ENCODE measurements around the gene CADPS.

Gene CADPS

DNA sequence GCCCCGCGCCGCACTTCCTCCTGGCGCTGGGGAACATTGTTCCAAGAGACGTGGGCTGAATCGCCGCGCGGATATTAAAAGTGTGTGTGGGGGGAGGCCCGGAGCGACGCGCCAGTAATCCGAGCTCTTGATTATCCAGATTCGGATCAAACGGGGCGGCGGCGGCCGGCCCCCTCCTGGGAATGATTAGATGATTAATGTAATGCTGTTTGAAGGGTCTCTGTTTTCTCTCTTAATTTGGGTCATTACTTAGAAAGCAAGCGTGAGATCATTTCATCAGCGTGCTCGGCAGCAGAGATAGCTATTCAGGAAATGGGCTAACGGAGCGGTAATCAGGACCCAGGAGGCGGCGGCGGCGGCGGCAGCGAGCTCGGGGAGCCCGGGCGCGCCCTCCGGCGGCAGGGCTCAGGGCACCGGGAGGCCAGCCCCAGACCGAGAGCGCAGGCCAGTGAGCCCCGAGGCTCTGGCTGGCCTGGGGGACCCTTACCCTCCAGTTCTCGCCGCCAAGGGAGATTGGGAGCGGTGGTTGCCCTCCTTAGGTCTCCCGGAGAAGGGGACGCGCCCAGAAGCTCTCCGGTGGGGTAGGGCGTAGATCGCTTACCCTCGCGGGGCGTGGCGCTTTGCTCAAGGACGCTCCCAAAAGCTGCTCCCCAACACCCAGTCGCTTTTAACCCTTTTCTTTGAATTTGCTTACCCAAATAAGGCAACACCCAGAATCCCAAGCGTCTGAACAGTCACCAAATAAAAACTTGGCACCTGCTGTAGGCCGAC, 506.3 kb downstream of the CADPS start:
- FAIRE-seq = no peak

DNA sequence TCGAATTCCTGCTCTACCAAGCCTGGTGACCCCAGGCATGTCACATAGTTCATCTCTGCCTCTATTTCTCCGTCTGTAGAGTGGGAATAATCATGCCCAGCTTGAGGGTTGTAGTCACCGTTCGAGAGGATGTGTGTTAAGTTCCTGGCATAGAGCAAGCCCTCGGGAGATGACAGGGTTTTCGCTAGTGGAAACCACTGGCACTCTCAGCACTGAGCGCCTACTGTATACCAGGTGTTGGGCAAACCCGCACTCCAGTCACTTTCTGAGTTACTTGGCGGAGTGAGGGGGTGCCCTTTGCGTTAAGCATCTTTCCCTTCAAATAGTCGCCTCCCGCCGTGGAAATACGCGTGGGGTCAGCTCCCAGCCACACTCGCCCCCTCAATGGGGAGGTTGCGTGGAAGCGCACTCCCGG, 506.9 kb downstream of the CADPS start:
- FAIRE-seq = no peak

GRCh38 chr3:62367763-62368195, 507.4 kb downstream of the CADPS start:
- no peak for FAIRE-seq

- no peak for FAIRE-seq
Observed at GRCh38 chr3:62366126-62366484, 509.1 kb downstream of the CADPS start.

DNA sequence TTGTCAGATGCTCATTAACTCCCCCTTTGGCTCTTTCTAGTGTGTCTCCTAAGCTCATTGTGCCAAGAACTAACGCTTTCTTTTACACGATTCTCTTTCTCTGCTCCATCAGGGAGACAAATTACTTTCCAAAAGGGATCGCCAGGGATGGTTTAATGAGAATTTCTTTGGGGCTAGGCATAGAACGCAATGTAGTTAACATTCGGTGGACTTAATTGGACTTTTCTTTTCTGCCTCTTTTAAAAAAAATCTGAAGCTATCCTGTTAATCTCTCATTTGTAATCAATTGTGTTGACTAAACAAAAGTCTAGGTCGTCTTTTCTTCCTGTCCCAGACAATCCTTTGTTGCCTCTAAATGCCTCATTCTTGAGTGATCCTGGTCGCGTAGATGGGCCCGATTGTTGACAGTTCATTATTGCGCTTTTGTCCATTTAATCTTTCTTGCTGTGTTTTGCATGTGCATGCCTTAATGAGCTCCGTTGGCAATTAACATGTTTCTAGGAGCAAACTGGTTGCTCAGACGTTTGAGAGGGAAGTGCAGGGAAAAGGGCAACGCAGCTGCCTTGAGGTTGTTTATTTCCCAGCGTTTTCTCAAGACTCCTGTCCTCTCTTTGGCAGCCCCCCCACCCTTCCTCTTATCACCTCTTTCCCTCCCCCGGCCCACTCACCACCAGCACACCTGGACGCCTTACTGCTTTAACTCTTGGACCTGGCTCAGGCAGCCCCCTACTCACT, 509.7 kb downstream of the CADPS start:
- no peak for FAIRE-seq

DNA sequence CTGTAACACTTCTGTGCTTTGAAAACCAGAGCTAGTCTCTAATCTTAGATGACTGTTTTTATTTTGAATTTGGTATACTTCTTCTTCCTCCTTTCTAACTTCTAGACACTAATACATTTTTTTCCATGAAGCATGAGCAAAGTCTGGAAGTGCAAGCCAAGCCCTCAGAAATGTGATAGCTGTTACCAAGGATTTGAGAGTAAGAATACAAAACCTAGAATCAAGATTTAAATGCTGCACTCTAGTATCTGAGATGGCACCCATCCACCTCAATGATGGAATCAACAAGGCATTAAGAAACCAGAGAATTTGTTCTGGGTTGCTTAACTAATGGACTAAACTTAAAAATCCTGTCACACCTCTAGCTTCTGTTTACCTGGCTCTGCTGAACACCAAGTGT, 511.0 kb downstream of the CADPS start:
- no peak for FAIRE-seq

DNA sequence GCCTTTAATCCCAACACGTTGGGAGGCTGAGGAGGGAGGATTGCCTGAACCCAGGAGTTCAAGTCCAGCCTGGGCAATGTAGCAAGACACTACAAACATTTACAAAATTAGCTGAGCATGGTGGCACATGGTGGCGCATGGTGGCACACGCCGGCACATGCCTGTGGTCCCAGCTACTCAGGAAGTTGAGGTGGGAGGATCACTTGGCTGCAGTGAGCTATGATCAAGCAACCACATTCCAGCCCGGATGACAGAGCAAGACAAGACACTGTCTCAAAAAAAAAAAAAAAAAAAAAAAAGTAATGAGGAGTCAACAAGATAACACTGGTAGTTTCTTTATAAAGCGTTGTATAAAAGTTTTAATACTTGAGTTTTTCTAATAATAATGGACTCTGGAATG, 511.9 kb downstream of the CADPS start:
- FAIRE-seq = no peak

GRCh38 chr3:62361824-62362223, 513.4 kb downstream of the CADPS start:
- no peak for FAIRE-seq

DNA sequence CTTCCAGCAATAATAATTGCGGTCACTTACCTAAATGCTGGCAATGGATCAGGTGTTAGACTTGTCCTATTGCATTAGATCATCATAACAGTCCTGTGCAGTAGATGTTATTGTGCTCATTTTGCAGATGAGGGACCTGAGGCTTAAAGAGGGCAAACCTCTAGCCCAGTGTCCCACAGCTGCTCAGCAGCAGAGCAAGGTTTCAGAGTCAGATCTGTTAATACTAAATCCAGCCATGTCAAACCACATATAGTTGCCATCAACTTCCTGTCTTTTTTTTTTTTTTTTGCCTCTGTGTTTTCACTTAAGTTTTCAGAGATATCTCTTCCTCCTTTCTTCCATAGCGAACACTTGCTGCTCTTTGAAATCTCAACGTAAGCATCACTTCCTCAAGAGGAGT, 514.0 kb downstream of the CADPS start:
- FAIRE-seq = no peak

GRCh38 chr3:62359531-62359930, 515.7 kb downstream of the CADPS start:
- FAIRE-seq = no peak

- no peak for FAIRE-seq
Observed at GRCh38 chr3:62356356-62356755, 518.9 kb downstream of the CADPS start.

DNA sequence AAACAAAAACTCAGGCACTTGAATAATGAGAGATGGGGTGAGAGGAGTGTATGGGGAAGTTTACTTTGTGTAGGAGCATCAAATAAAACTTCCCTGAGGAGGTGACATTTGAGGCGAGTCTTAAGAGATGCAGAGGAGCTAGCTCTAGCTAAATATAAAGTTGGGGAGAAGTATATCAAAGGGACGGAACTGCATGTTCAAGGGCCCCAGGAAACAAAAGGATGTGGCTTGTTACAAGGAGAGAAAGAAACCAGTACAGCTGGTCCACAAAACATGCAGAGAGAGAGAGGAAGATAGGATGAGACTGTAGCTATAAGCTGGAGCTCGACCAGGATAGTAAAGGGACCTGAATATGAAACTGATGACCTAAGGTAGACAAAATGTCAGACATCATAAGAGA, 519.5 kb downstream of the CADPS start:
- no peak for FAIRE-seq
